ENCODE data around the gene SEPTIN2. TPM values are rescaled to one million over a fixed set of nuclear protein-coding genes. Genes with fewer than 3 reads are reported as not detected.

The SEPTIN2 gene
- total RNA-seq, 1 experiment from 2014 or later: 445 TPM

DNA sequence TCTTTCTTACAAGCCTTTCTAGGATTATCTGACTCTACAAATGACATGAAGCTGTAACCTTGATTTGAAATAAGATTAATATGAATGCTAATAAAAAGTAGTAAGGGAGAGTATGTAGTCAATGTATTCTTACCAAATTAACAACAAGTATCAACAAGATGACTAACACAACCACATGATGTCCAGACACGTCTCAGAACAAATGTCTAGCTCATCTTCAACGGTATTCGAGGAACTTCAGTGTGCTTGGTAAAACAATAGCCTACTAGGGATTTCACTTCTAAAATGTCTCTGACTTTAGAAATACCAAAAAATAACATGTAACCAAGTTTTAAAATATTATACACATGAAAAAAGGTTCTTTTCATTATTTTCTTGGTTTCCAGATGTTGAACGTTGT, 3.6 kb upstream of the SEPTIN2 start:
- H3K27ac Mint-ChIP-seq (ENCODE audit: unreplicated experiment): no peak overlapping the region
- H3K4me3 Mint-ChIP-seq (ENCODE audit: low read depth, unreplicated experiment): no peak overlapping the region
- intact Hi-C loops (cut with micrococcal nuclease; ENCODE audit: unreplicated experiment): no loop called here
- H3K9me3 Mint-ChIP-seq (ENCODE audit: low read depth, unreplicated experiment): no peaks in the 10 kb centered on the region
- DNase-seq: no peak
- no TSS peak for BruUV-seq (replicated peaks)
- TF ChIP-seq CTCF (IDR thresholded peaks at IDR 0.05; ENCODE audit: unreplicated experiment): no peak
- H3K36me3 Mint-ChIP-seq (ENCODE audit: insufficient read depth, unreplicated experiment): peaks cover 37% of the 10 kb centered on the region
- no peaks in the 10 kb centered on the region for H3K27me3 Mint-ChIP-seq (ENCODE audit: unreplicated experiment)
- CTCF ChIA-PET: no interaction called here
- H3K4me1 Mint-ChIP-seq (ENCODE audit: low read depth, unreplicated experiment): peaks cover 48% of the 10 kb centered on the region

DNA sequence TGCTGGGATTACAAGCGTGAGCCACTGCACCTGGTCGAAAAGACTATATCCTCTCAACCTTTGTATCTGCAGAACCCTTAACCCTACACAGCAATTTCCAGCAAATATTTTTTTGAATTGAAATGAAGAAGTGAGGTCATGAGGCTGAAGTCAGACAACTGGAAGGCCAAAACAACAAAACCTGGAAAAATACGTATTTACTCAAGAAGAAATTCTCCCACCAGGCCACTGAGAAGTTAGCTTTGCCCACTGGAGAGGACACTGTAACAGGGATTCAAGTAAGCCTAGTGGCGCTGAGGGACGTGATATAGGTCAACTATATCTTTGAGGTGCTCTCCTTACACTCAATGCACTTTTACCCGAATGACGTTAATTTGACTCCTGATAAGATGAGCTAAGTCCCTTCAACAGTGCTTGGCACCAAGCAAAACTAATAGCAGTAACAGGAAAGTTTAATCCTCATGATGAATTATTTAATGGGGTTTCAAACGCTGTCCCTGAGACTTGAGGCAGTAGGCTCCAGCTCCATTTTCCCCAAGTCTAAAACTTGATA, 2.1 kb upstream of the SEPTIN2 start:
- intact Hi-C loops (cut with micrococcal nuclease; ENCODE audit: unreplicated experiment): no loop called here
- TSS peak; percentile 42 for BruUV-seq (replicated peaks)
- Mint-ChIP-seq H3K27me3 (ENCODE audit: unreplicated experiment) (no peaks in the 10 kb centered on the region), H3K4me3 (ENCODE audit: low read depth, unreplicated experiment) (peak overlapping the region; percentile 97), H3K4me1 (ENCODE audit: low read depth, unreplicated experiment) (peaks cover 61% of the 10 kb centered on the region), H3K9me3 (ENCODE audit: low read depth, unreplicated experiment) (no peaks in the 10 kb centered on the region), H3K27ac (ENCODE audit: unreplicated experiment) (peak overlapping the region; percentile 100), H3K36me3 (ENCODE audit: insufficient read depth, unreplicated experiment) (peaks cover 50% of the 10 kb centered on the region)
- CTCF ChIA-PET: no interaction called here
- no peak for DNase-seq
- TF ChIP-seq CTCF (IDR thresholded peaks at IDR 0.05; ENCODE audit: unreplicated experiment): no peak

GRCh38 chr2:241314226-241315092, 1.3 kb upstream of the SEPTIN2 start:
- Mint-ChIP-seq H3K4me1 (ENCODE audit: low read depth, unreplicated experiment) (peaks cover 55% of the 10 kb centered on the region), H3K36me3 (ENCODE audit: insufficient read depth, unreplicated experiment) (peaks cover 56% of the 10 kb centered on the region), H3K4me3 (ENCODE audit: low read depth, unreplicated experiment) (peak overlapping the region; percentile 97), H3K27ac (ENCODE audit: unreplicated experiment) (peak overlapping the region; percentile 100), H3K27me3 (ENCODE audit: unreplicated experiment) (no peaks in the 10 kb centered on the region), H3K9me3 (ENCODE audit: low read depth, unreplicated experiment) (no peaks in the 10 kb centered on the region)
- no TSS peak for BruUV-seq (replicated peaks)
- CTCF ChIA-PET: interaction anchor here (1.0 kb wide), 1 partner anchor 11 kb away, joined by 3 read pairs; no protein-coding TSS in a partner anchor
- no peak for DNase-seq
- intact Hi-C loops (cut with micrococcal nuclease; ENCODE audit: unreplicated experiment): loop anchor here (5.0 kb wide), 1 partner anchor 38 kb away; no protein-coding TSS in a partner anchor
- TF ChIP-seq CTCF (IDR thresholded peaks at IDR 0.05; ENCODE audit: unreplicated experiment): no peak

GRCh38 chr2:241315093-241315878, 439 bp upstream of the SEPTIN2 start, which contains the start of gene HDLBP:
Gene HDLBP, minus strand, starts transcription at chr2:241315672. Its CDS starts 48,803 bp downstream, at chr2:241266869.
- H3K4me3 Mint-ChIP-seq (ENCODE audit: low read depth, unreplicated experiment): peak within 1 kb of the TSS; percentile 97

More at GRCh38 chr2:241315093-241315878, 439 bp upstream of the SEPTIN2 start, which contains the start of gene HDLBP:
- peak; percentile 100 for DNase-seq
- Mint-ChIP-seq H3K36me3 (ENCODE audit: insufficient read depth, unreplicated experiment) (peaks cover 65% of the 10 kb centered on the region), H3K27me3 (ENCODE audit: unreplicated experiment) (no peaks in the 10 kb centered on the region), H3K9me3 (ENCODE audit: low read depth, unreplicated experiment) (no peaks in the 10 kb centered on the region), H3K4me1 (ENCODE audit: low read depth, unreplicated experiment) (peaks cover 53% of the 10 kb centered on the region), H3K27ac (ENCODE audit: unreplicated experiment) (peak within 1 kb of the TSS; percentile 100)
- no peak for TF ChIP-seq CTCF (IDR thresholded peaks at IDR 0.05; ENCODE audit: unreplicated experiment)
- CTCF ChIA-PET: interaction anchor here (0.6 to 1.0 kb wide), 2 partner anchors 12 to 467 kb away, joined by 3 read pairs; no protein-coding TSS in a partner anchor
- intact Hi-C loops (cut with micrococcal nuclease; ENCODE audit: unreplicated experiment): loop anchor here (5.0 kb wide), 1 partner anchor 37 kb away; no protein-coding TSS in a partner anchor
- BruUV-seq (replicated peaks): no TSS peak

Measured in Calu3 (cell line).